Measurements from ENCODE around the gene LYST.

LYST gene

GRCh38 chr1:235826102-235826854 lies 40.4 kb downstream of the LYST start:
- no peaks in the 10 kb centered on the region for H3K9me3 Mint-ChIP-seq
- H3K4me1 Mint-ChIP-seq = peaks cover 22% of the 10 kb centered on the region
- H3K4me3 Mint-ChIP-seq = no peak overlapping the region
- no peaks in the 10 kb centered on the region for H3K36me3 Mint-ChIP-seq
- no peak overlapping the region for H3K27ac Mint-ChIP-seq
- ATAC-seq (no peak), DNase-seq (ENCODE audit: low spot score in 2 of 2) (no peak)

- Mint-ChIP-seq H3K27ac (no peak overlapping the region), H3K4me1 (peaks cover 18% of the 10 kb centered on the region)
- ATAC-seq = no peak
These were observed 41.5 kb downstream of the LYST start for GRCh38 chr1:235825229-235825628.

GRCh38 chr1:235823684-235824083 lies 43.0 kb downstream of the LYST start:
- Mint-ChIP-seq H3K4me1 (peaks cover 27% of the 10 kb centered on the region), H3K9me3 (no peaks in the 10 kb centered on the region), H3K4me3 (no peak overlapping the region), H3K27ac (peak overlapping the region; percentile 2), H3K36me3 (peaks cover 2% of the 10 kb centered on the region)
- DNase-seq (ENCODE audit: low spot score in 2 of 2) = no peak
- no peak for ATAC-seq

More at GRCh38 chr1:235825229-235825628, 41.5 kb downstream of the LYST start:
- no peak overlapping the region for H3K4me3 Mint-ChIP-seq
- DNase-seq (ENCODE audit: low spot score in 2 of 2) = no peak
- H3K9me3 Mint-ChIP-seq = no peaks in the 10 kb centered on the region
- no peaks in the 10 kb centered on the region for H3K36me3 Mint-ChIP-seq

- no peak overlapping the region for H3K4me3 Mint-ChIP-seq
- DNase-seq (ENCODE audit: low spot score in 2 of 2) (no peak), ATAC-seq (no peak)
- peaks cover 7% of the 10 kb centered on the region for H3K36me3 Mint-ChIP-seq
- no peaks in the 10 kb centered on the region for H3K9me3 Mint-ChIP-seq
- no peak overlapping the region for H3K27ac Mint-ChIP-seq
- peaks cover 27% of the 10 kb centered on the region for H3K4me1 Mint-ChIP-seq
These were observed 44.0 kb downstream of the LYST start for GRCh38 chr1:235822685-235823084.

- no peak for ATAC-seq
- H3K36me3 Mint-ChIP-seq = peaks cover 16% of the 10 kb centered on the region
These were observed 45.2 kb downstream of the LYST start for GRCh38 chr1:235821361-235821981.

GRCh38 chr1:235820061-235820460 lies 46.6 kb downstream of the LYST start:
- no peaks in the 10 kb centered on the region for H3K9me3 Mint-ChIP-seq
- DNase-seq (ENCODE audit: low spot score in 2 of 2) (no peak), ATAC-seq (no peak)
- no peak overlapping the region for H3K4me3 Mint-ChIP-seq
- peaks cover 33% of the 10 kb centered on the region for H3K4me1 Mint-ChIP-seq
- H3K36me3 Mint-ChIP-seq = peaks cover 21% of the 10 kb centered on the region
- H3K27ac Mint-ChIP-seq = no peak overlapping the region

More at GRCh38 chr1:235821361-235821981, 45.2 kb downstream of the LYST start:
- Mint-ChIP-seq H3K4me3 (no peak overlapping the region), H3K9me3 (no peaks in the 10 kb centered on the region), H3K27ac (no peak overlapping the region), H3K4me1 (peaks cover 37% of the 10 kb centered on the region)
- DNase-seq (ENCODE audit: low spot score in 2 of 2) = no peak

- H3K4me3 Mint-ChIP-seq = no peak overlapping the region
- DNase-seq (ENCODE audit: low spot score in 2 of 2) (no peak), ATAC-seq (no peak)
- peaks cover 33% of the 10 kb centered on the region for H3K4me1 Mint-ChIP-seq
- no peaks in the 10 kb centered on the region for H3K9me3 Mint-ChIP-seq
- H3K36me3 Mint-ChIP-seq = peaks cover 21% of the 10 kb centered on the region
- peak overlapping the region; percentile 45 for H3K27ac Mint-ChIP-seq
These were observed 48.0 kb downstream of the LYST start for GRCh38 chr1:235818632-235819136.

GRCh38 chr1:235817101-235817728 lies 49.5 kb downstream of the LYST start:
- DNase-seq (ENCODE audit: low spot score in 2 of 2) = no peak
- no peaks in the 10 kb centered on the region for H3K9me3 Mint-ChIP-seq
- H3K27ac Mint-ChIP-seq = no peak overlapping the region
- no peak overlapping the region for H3K4me3 Mint-ChIP-seq
- no peak for ATAC-seq
- H3K36me3 Mint-ChIP-seq = peaks cover 21% of the 10 kb centered on the region
- H3K4me1 Mint-ChIP-seq = peaks cover 26% of the 10 kb centered on the region

- Mint-ChIP-seq H3K4me3 (no peak overlapping the region), H3K9me3 (no peaks in the 10 kb centered on the region), H3K36me3 (no peaks in the 10 kb centered on the region), H3K4me1 (peaks cover 8% of the 10 kb centered on the region), H3K27ac (no peak overlapping the region)
- ATAC-seq (no peak), DNase-seq (ENCODE audit: low spot score in 2 of 2) (no peak)
These were observed 56.9 kb downstream of the LYST start for GRCh38 chr1:235809688-235810397.

GRCh38 chr1:235808223-235808622 lies 58.5 kb downstream of the LYST start:
- no peak for DNase-seq (ENCODE audit: low spot score in 2 of 2)
- ATAC-seq = no peak
- Mint-ChIP-seq H3K9me3 (no peaks in the 10 kb centered on the region), H3K4me3 (no peak overlapping the region), H3K36me3 (no peaks in the 10 kb centered on the region), H3K27ac (no peak overlapping the region), H3K4me1 (peaks cover 8% of the 10 kb centered on the region)

GRCh38 chr1:235806123-235806522 lies 60.6 kb downstream of the LYST start:
- Mint-ChIP-seq H3K9me3 (no peaks in the 10 kb centered on the region), H3K4me1 (peaks cover 16% of the 10 kb centered on the region), H3K36me3 (no peaks in the 10 kb centered on the region), H3K27ac (peak overlapping the region; percentile 15), H3K4me3 (no peak overlapping the region)
- DNase-seq (ENCODE audit: low spot score in 2 of 2) = no peak
- ATAC-seq = peak; percentile 97

GRCh38 chr1:235802573-235803346 lies 63.9 kb downstream of the LYST start:
- Mint-ChIP-seq H3K4me3 (no peak overlapping the region), H3K9me3 (no peaks in the 10 kb centered on the region), H3K27ac (peak overlapping the region; percentile 43), H3K4me1 (peaks cover 22% of the 10 kb centered on the region), H3K36me3 (no peaks in the 10 kb centered on the region)
- DNase-seq (ENCODE audit: low spot score in 2 of 2) = no peak
- ATAC-seq = peak; percentile 74

GRCh38 chr1:235799264-235799663 lies 67.4 kb downstream of the LYST start:
- ATAC-seq (peak; percentile 57), DNase-seq (ENCODE audit: low spot score in 2 of 2) (no peak)
- no peaks in the 10 kb centered on the region for H3K36me3 Mint-ChIP-seq
- no peaks in the 10 kb centered on the region for H3K9me3 Mint-ChIP-seq
- peaks cover 14% of the 10 kb centered on the region for H3K4me1 Mint-ChIP-seq
- H3K4me3 Mint-ChIP-seq = no peak overlapping the region
- no peak overlapping the region for H3K27ac Mint-ChIP-seq

- DNase-seq (ENCODE audit: low spot score in 2 of 2) (no peak), ATAC-seq (no peak)
- Mint-ChIP-seq H3K9me3 (no peaks in the 10 kb centered on the region), H3K4me3 (no peak overlapping the region), H3K4me1 (peaks cover 4% of the 10 kb centered on the region), H3K27ac (no peak overlapping the region), H3K36me3 (no peaks in the 10 kb centered on the region)
These were observed 75.1 kb downstream of the LYST start for GRCh38 chr1:235791532-235792060.

Measured in stimulated activated effector memory CD8-positive, alpha-beta T cell treated with anti-CD3 and anti-CD28 coated beads, Interleukin-12 subunit alpha, Interleukin-12 subunit beta, amount 100 ng/mL, for 72 hours (primary cell).